IPS-20b (cell line): ENCODE data around the gene ALOX12B.
"Not testable (repeated sequence)": the region's sequence is repeated elsewhere in the genome, so short reads cannot be mapped to it uniquely, and the experiment has no call there.

Source experiments
- H3K27ac ChIP-seq: one replicate; pipeline ENCODE4 v1.5.1; 2013; ENCODE audit warnings: low read length
- H3K27me3 ChIP-seq: 2 replicates; pipeline ENCODE4 v1.6.1; 2013; ENCODE audit warnings: mild to moderate bottlenecking, low read length, inconsistent platforms; ENCODE audit not compliant: insufficient read depth
- H3K36me3 ChIP-seq: 2 replicates; pipeline ENCODE4 v1.6.1; 2013; ENCODE audit warnings: low read depth, mild to moderate bottlenecking, inconsistent platforms, low read length, moderate library complexity; ENCODE audit not compliant: insufficient read depth
- H3K4me1 ChIP-seq: 2 replicates; pipeline ENCODE4 v1.6.1; 2013; ENCODE audit warnings: mild to moderate bottlenecking, control low read depth, inconsistent platforms, low read length, moderate library complexity; ENCODE audit not compliant: insufficient read depth
- H3K4me3 ChIP-seq: 2 replicates; pipeline ENCODE4 v1.5.1; 2013; ENCODE audit warnings: mild to moderate bottlenecking, low read length, inconsistent platforms
- H3K9ac ChIP-seq: 2 replicates; pipeline ENCODE4 v1.6.1; 2013; ENCODE audit warnings: low read depth, mild to moderate bottlenecking, inconsistent platforms, low read length, moderate library complexity
- H3K9me3 ChIP-seq: 2 replicates; pipeline ENCODE4 v1.6.1; 2013; ENCODE audit warnings: mild to moderate bottlenecking, low read depth, low read length, inconsistent platforms; ENCODE audit not compliant: insufficient read depth

The ALOX12B gene

GRCh38 chr17:8068736-8069586 is 18.6 kb downstream of the ALOX12B start:
- peaks cover 86% of the 10 kb centered on the region for H3K27me3 ChIP-seq
- H3K4me1 ChIP-seq, result peaks cover 4% of the 10 kb centered on the region; the same call in 1 of the 2 replicates
- H3K27ac ChIP-seq, result no peak overlapping the region
- no peak overlapping the region for H3K4me3 ChIP-seq
- no peak overlapping the region for H3K9ac ChIP-seq
- no peaks in the 10 kb centered on the region for H3K36me3 ChIP-seq
- no peaks in the 10 kb centered on the region for H3K9me3 ChIP-seq

DNA sequence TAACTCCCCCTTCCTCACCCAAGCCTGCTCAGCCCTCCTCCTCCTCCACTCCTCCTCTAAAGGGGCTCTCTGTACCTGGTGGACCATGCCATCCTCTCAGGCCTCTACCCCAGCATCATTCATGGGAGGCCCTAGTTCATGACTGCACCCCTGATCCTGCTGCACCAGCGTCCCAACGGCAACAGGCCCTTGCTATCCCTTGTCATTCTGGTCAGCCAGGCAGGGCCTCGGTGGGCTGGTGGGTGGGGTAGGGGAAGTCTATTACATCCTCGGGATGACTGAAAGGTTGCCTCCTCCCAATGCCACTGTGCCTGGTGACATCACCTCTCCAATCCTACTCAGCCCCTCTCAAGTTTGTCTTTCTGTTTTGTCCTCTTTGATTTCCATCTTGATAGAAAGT is 19.7 kb downstream of the ALOX12B start:
- Histone ChIP-seq H3K4me3 (no peak overlapping the region), H3K36me3 (no peaks in the 10 kb centered on the region), H3K4me1 (peaks cover 11% of the 10 kb centered on the region), H3K27me3 (peaks cover 85% of the 10 kb centered on the region), H3K9ac (no peak overlapping the region), H3K9me3 (no peaks in the 10 kb centered on the region), H3K27ac (no peak overlapping the region)

DNA sequence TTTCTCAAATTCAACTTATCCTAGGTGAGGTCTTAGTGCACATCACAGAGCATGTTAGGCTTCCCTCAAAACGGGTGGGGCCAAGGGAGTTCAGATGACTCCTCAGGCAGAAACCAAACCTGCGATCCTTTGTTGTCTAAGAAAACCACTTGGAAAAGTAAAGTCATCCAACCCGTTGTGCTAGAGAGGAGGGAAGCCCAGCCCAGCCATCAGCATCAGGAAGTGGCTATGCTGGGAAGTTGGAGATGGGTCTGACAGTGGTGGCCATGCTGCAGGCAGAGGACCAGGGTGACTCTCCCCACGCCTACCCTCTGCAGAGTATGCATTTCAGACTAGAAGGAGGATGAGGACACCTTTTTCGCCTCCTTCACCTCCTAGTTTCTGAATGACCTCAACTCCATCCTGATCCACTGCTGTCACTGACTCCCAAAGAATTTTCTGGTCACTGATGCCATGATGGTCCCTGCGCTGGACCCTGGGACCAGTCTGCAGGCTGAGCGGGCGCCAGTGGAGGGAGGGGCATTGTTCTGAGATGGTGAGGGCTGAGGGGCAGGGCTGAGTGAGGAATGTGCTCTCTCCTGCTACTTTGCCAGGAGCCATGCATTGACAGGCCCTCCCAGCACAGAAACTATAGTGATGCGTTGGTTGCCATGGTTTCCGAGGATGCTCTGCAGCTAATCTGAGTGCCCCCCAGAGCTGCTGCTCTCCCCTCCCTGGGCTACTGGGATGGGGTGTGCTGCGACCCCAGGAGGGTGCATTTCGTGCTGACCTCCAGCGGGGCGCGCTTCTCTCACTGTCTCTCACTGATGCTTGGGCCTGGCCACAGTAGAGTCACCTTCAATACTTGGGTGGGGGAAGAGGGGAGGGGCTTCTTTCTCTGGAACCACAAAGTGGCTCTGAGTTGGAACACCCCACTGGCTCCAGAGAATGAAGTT is 20.4 kb downstream of the ALOX12B start:
- Histone ChIP-seq H3K27me3 (peaks cover 85% of the 10 kb centered on the region), H3K4me3 (no peak overlapping the region), H3K27ac (no peak overlapping the region), H3K36me3 (no peaks in the 10 kb centered on the region), H3K9me3 (no peaks in the 10 kb centered on the region), H3K9ac (no peak overlapping the region), H3K4me1 (peaks cover 16% of the 10 kb centered on the region)

GRCh38 chr17:8064561-8065019 is 22.9 kb downstream of the ALOX12B start:
- H3K9ac ChIP-seq, result no peak overlapping the region
- H3K4me3 ChIP-seq, result peak overlapping the region; percentile 32; the same call in 1 of the 2 replicates
- peaks cover 26% of the 10 kb centered on the region for H3K4me1 ChIP-seq
- peaks cover 84% of the 10 kb centered on the region for H3K27me3 ChIP-seq
- no peaks in the 10 kb centered on the region for H3K9me3 ChIP-seq
- H3K36me3 ChIP-seq, result no peaks in the 10 kb centered on the region
- H3K27ac ChIP-seq, result no peak overlapping the region

DNA sequence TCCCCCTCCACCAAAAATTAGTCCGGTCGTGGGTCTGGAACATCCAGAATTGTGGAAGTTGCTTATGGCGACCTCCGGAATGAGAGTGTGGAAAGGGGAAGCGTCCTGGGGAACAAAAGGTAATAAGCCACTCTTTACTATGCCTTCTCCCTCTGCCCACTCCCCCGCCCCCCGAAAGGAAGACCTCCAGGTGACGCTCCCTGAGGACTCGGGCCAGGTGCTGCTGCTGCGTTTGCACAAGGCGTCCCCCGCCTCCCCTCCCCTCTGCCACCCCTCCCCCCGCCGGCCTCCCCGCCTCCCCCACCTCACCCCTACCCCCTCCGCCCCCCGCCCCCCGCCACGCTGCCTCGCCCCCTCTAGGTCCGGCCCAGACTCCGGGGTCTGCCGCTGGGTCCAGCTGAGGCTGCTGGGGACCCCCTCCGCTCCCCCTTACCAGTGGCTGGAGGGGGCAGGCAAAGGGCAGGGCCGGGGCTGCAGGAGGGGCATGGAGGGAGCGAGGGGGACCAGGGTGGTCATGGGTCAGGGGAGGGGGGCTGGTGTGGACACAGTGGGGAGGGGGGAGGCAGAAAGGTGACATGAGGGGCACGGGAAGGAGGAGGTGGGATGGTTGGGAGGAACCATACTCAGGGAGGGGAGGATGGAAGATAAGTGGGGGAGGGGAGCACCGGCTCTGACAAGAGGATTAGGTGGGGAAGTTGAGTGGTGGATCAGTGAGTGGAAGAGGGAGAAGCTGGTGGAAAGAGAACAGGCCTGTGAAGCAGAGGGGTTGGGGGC is 23.6 kb downstream of the ALOX12B start:
- peaks cover 26% of the 10 kb centered on the region for H3K4me1 ChIP-seq
- no peak overlapping the region for H3K27ac ChIP-seq
- no peaks in the 10 kb centered on the region for H3K36me3 ChIP-seq
- peak overlapping the region; percentile 44 for H3K4me3 ChIP-seq
- H3K27me3 ChIP-seq, result peaks cover 84% of the 10 kb centered on the region
- H3K9ac ChIP-seq, result no peak overlapping the region
- no peaks in the 10 kb centered on the region for H3K9me3 ChIP-seq

- Histone ChIP-seq H3K27ac (no peak overlapping the region), H3K9ac (peak overlapping the region; percentile 14; the same call in 1 of the 2 replicates), H3K36me3 (no peaks in the 10 kb centered on the region), H3K27me3 (peaks cover 81% of the 10 kb centered on the region), H3K4me1 (peaks cover 26% of the 10 kb centered on the region), H3K4me3 (peak overlapping the region; percentile 44), H3K9me3 (no peaks in the 10 kb centered on the region)
Measured at GRCh38 chr17:8062807-8063483, 24.6 kb downstream of the ALOX12B start.

DNA sequence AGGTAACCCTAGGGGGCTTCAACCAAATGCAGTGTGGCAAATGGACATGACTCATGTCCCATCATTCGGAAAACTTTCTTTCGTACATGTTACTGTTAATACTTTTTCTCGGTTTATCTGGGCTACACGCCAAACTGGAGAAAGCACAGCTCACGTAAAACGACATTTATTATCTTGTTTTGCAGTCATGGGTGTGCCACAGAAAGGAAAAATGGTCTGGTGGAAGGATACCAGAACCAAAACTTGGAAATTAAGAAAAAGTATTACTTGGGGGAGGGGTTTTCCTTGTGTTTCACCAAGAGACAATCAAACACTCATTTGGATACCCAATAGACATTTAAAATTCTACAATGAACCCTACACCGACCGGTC is 25.1 kb downstream of the ALOX12B start:
- peaks cover 26% of the 10 kb centered on the region for H3K4me1 ChIP-seq
- peak overlapping the region; percentile 14; the same call in 1 of the 2 replicates for H3K9ac ChIP-seq
- peaks cover 81% of the 10 kb centered on the region for H3K27me3 ChIP-seq
- H3K27ac ChIP-seq, result no peak overlapping the region
- no peaks in the 10 kb centered on the region for H3K9me3 ChIP-seq
- H3K4me3 ChIP-seq, result peak overlapping the region; percentile 44
- no peaks in the 10 kb centered on the region for H3K36me3 ChIP-seq

GRCh38 chr17:8061851-8062250 is 25.7 kb downstream of the ALOX12B start:
- peaks cover 81% of the 10 kb centered on the region for H3K27me3 ChIP-seq
- not testable (repeated sequence) for H3K27ac ChIP-seq

DNA sequence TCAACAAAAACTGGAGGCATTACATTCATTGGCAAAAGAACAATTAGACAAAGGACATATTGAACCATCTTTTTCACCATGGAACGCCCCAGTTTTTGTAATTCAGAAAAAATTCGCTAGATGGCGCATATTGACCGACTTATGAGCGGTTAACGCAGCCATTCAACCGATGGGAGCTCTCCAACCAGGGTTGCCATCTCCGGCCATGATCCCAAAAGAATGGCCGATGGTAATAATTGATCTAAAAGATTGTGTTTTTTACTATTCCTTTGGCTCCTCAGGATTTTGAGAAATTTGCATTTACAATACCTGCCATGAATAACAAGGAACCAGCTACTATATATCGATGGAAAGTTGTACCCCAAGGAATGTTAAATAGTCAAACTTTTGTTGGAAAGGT is 27.2 kb downstream of the ALOX12B start:
- Histone ChIP-seq H3K36me3 (no peaks in the 10 kb centered on the region), H3K4me3 (no peak overlapping the region), H3K9ac (no peak overlapping the region), H3K27me3 (peaks cover 82% of the 10 kb centered on the region), H3K9me3 (no peaks in the 10 kb centered on the region), H3K4me1 (peaks cover 26% of the 10 kb centered on the region), H3K27ac (no peak overlapping the region)

More at GRCh38 chr17:8061851-8062250, 25.7 kb downstream of the ALOX12B start:
- H3K9me3 ChIP-seq, H3K36me3 ChIP-seq: not testable (repeated sequence)
- peaks cover 26% of the 10 kb centered on the region for H3K4me1 ChIP-seq
- H3K4me3 ChIP-seq, result peak overlapping the region; percentile 36; the same call in 1 of the 2 replicates
- peak overlapping the region; percentile 21; the same call in 1 of the 2 replicates for H3K9ac ChIP-seq

GRCh38 chr17:8059131-8059530 is 28.4 kb downstream of the ALOX12B start:
- H3K9ac ChIP-seq, result no peak overlapping the region

More at GRCh38 chr17:8059131-8059530, 28.4 kb downstream of the ALOX12B start:
- Histone ChIP-seq H3K4me3 (no peak overlapping the region), H3K27me3 (peaks cover 70% of the 10 kb centered on the region), H3K36me3 (no peaks in the 10 kb centered on the region), H3K4me1 (peaks cover 22% of the 10 kb centered on the region), H3K27ac (no peak overlapping the region), H3K9me3 (no peaks in the 10 kb centered on the region)
